ENCODE results near the gene AGBL3. TPM values are rescaled to one million over a fixed set of nuclear protein-coding genes. Genes with fewer than 3 reads are reported as not detected.

The AGBL3 gene
- total RNA-seq, 2 experiments from 2014 or later = 2.2 to 2.5 TPM

DNA sequence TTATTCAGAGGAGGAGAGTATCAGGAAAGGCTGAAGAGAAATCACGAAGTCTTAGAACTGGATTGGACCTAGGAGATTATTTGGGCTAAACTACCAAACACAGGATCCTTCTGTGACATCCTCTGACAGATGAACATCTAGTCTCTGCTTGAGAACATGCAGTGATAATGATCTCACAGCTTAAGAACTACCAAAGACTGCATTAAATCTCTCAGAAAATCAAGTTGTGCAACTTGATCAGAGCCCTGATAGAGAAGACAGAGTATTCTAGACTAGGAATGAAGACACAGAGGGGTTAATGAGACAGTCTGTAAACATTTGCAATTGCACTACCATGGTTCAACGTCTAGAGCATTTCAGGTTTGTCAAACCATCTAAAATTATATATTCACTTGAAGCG lies 37.1 kb upstream of the AGBL3 start:
- ATAC-seq (ENCODE audit: poor library complexity) (no peak), DNase-seq (no peak)
- Histone ChIP-seq H3K4me1 (ENCODE audit: insufficient read depth, low read length) (no peaks in the 10 kb centered on the region), H3K36me3 (ENCODE audit: insufficient read depth, low read length) (no peaks in the 10 kb centered on the region), H3K4me3 (ENCODE audit: low read length) (no peak overlapping the region), H3K9me3 (ENCODE audit: control insufficient read depth in 1 of 2, insufficient read depth in 1 of 2, low read length in 2 of 2) (no peaks in the 10 kb centered on the region), H3K27me3 (ENCODE audit: control insufficient read depth in 1 of 2, insufficient read depth in 2 of 2, low read length in 2 of 2) (no peaks in the 10 kb centered on the region), H3K27ac (ENCODE audit: low read depth in 1 of 2, low read length in 2 of 2) (no peak overlapping the region)
- H3K4me3 Mint-ChIP-seq = no peak overlapping the region
- H3K36me3 Mint-ChIP-seq (ENCODE audit: low read depth) = no peaks in the 10 kb centered on the region
- intact Hi-C loops (cut with DNase I, micrococcal nuclease) = no loop called here
- peaks cover 18% of the 10 kb centered on the region for H3K4me1 Mint-ChIP-seq (ENCODE audit: low read depth)
- no peak overlapping the region for H3K27ac Mint-ChIP-seq
- ChIA-PET POLR2A (interaction anchor here (0.9 kb wide), 1 partner anchor 300 kb away, joined by 3 read pairs; no protein-coding TSS in a partner anchor), CTCF (no interaction called here)
- TF ChIP-seq, protein P1, sequence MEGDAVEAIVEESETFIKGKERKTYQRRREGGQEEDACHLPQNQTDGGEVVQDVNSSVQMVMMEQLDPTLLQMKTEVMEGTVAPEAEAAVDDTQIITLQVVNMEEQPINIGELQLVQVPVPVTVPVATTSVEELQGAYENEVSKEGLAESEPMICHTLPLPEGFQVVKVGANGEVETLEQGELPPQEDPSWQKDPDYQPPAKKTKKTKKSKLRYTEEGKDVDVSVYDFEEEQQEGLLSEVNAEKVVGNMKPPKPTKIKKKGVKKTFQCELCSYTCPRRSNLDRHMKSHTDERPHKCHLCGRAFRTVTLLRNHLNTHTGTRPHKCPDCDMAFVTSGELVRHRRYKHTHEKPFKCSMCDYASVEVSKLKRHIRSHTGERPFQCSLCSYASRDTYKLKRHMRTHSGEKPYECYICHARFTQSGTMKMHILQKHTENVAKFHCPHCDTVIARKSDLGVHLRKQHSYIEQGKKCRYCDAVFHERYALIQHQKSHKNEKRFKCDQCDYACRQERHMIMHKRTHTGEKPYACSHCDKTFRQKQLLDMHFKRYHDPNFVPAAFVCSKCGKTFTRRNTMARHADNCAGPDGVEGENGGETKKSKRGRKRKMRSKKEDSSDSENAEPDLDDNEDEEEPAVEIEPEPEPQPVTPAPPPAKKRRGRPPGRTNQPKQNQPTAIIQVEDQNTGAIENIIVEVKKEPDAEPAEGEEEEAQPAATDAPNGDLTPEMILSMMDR (IDR thresholded peaks at IDR 0.05) = no peak
- H3K9me3 Mint-ChIP-seq = no peaks in the 10 kb centered on the region
- no peaks in the 10 kb centered on the region for H3K27me3 Mint-ChIP-seq

DNA sequence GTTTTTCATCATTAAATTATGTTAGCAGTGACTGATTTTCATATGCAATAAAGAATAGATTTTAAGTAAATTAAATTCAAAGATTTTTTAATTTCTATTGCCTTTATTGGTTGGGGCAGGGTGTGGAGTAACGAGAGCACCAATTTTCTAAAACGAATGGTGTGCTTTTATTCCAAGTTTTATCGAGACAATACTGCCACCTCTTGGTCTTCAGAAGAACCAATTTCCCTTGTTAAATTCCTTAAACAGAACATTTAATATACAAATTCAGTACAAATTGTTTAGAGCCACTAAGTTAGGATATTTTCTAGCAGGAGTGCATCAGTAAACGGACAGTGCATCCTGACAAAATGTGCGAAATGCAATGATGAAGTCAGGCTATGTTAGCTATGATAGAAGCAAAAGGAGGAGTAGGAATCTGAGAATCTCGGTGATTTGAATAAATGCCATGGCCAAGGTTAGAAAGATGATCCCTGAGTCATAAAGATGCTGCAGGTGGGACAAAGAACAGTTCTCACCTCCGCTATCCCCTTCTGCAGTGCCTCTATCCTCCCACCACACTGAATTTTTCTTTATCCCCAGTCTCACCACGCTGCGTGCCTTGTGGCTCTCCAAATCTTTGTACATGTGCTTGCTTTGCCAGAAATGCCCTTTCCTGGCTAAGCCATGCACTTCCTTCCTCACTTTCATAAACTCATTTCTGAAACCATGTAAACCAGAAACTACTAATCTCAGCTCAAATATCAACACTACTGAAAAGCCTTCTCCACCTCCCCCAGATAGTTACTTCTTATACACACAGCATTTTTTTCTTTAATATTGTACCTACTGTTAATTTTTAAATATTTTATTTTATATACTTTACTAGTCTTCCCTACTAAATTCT lies 31.9 kb upstream of the AGBL3 start:
- no peaks in the 10 kb centered on the region for H3K27me3 ChIP-seq (ENCODE audit: control insufficient read depth in 1 of 2, insufficient read depth in 2 of 2, low read length in 2 of 2)
- H3K4me3 Mint-ChIP-seq = no peak overlapping the region
- no peaks in the 10 kb centered on the region for H3K27me3 Mint-ChIP-seq
- no peaks in the 10 kb centered on the region for H3K9me3 ChIP-seq (ENCODE audit: control insufficient read depth in 1 of 2, insufficient read depth in 1 of 2, low read length in 2 of 2)
- intact Hi-C loops (cut with DNase I, micrococcal nuclease) = loop anchor here (1.0 to 10.0 kb wide), 8 partner anchors 204 to 522 kb away; no protein-coding TSS in a partner anchor
- H3K4me3 ChIP-seq (ENCODE audit: low read length) = no peak overlapping the region
- no peaks in the 10 kb centered on the region for H3K9me3 Mint-ChIP-seq
- no peak overlapping the region for H3K27ac Mint-ChIP-seq
- ChIA-PET POLR2A (no interaction called here), CTCF (no interaction called here)
- no peaks in the 10 kb centered on the region for H3K4me1 Mint-ChIP-seq (ENCODE audit: low read depth)
- DNase-seq (peak in 4 of 14 experiments; percentile 15 to 62 (median 51)), ATAC-seq (ENCODE audit: poor library complexity) (peak; percentile 49)
- H3K4me1 ChIP-seq (ENCODE audit: insufficient read depth, low read length) = no peaks in the 10 kb centered on the region
- no peaks in the 10 kb centered on the region for H3K36me3 ChIP-seq (ENCODE audit: insufficient read depth, low read length)
- TF ChIP-seq, protein P1 (IDR thresholded peaks at IDR 0.05) = peak; percentile 77
- H3K36me3 Mint-ChIP-seq (ENCODE audit: low read depth) = no peaks in the 10 kb centered on the region
- no peak overlapping the region for H3K27ac ChIP-seq (ENCODE audit: low read depth in 1 of 2, low read length in 2 of 2)

DNA sequence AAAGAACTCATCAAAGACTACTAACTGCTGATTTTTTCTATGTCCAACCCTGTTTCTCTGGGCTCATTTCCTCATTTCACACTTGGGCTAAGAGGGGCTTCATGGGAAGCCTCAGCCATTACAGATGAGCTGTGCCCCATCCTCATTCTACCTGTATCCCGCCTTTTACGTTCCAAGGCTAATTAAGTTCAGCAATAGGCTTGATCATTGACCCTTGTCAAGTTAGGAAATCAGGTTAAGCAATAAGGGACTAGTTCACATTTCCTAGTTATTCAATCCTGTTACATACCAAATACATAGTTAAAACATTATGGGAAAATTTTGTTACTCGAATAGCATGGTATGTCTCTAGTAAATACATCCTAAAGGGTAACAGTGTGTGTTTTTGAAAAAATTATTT lies 29.3 kb upstream of the AGBL3 start:
- DNase-seq (no peak), ATAC-seq (ENCODE audit: poor library complexity) (no peak)
- H3K36me3 ChIP-seq (ENCODE audit: insufficient read depth, low read length) = no peaks in the 10 kb centered on the region
- H3K9me3 ChIP-seq (ENCODE audit: control insufficient read depth in 1 of 2, insufficient read depth in 1 of 2, low read length in 2 of 2) = no peaks in the 10 kb centered on the region
- no peak overlapping the region for H3K27ac ChIP-seq (ENCODE audit: low read depth in 1 of 2, low read length in 2 of 2)
- Mint-ChIP-seq H3K4me1 (ENCODE audit: low read depth) (no peaks in the 10 kb centered on the region), H3K36me3 (ENCODE audit: low read depth) (no peaks in the 10 kb centered on the region), H3K9me3 (no peaks in the 10 kb centered on the region), H3K27ac (no peak overlapping the region), H3K27me3 (no peaks in the 10 kb centered on the region), H3K4me3 (no peak overlapping the region)
- H3K4me1 ChIP-seq (ENCODE audit: insufficient read depth, low read length) = no peaks in the 10 kb centered on the region
- ChIA-PET POLR2A (no interaction called here), CTCF (no interaction called here)
- TF ChIP-seq, protein P1 (IDR thresholded peaks at IDR 0.05) = no peak
- intact Hi-C loops (cut with DNase I, micrococcal nuclease) = loop anchor here (10.0 kb wide), 2 partner anchors 442 to 522 kb away; no protein-coding TSS in a partner anchor
- H3K4me3 ChIP-seq (ENCODE audit: low read length) = no peak overlapping the region
- no peaks in the 10 kb centered on the region for H3K27me3 ChIP-seq (ENCODE audit: control insufficient read depth in 1 of 2, insufficient read depth in 2 of 2, low read length in 2 of 2)
